Measurements from ENCODE around the gene CENPB.

Gene CENPB

GRCh38 chr20:3766422-3767109 is 20.0 kb downstream of the CENPB start:
- no peak for DNase-seq (ENCODE audit: low read depth)

- no peak for DNase-seq (ENCODE audit: low read depth)
Observed at GRCh38 chr20:3765171-3765882, 21.2 kb downstream of the CENPB start.

- no peak for DNase-seq (ENCODE audit: low read depth)
Observed at GRCh38 chr20:3764659-3765058, 21.9 kb downstream of the CENPB start.

DNA sequence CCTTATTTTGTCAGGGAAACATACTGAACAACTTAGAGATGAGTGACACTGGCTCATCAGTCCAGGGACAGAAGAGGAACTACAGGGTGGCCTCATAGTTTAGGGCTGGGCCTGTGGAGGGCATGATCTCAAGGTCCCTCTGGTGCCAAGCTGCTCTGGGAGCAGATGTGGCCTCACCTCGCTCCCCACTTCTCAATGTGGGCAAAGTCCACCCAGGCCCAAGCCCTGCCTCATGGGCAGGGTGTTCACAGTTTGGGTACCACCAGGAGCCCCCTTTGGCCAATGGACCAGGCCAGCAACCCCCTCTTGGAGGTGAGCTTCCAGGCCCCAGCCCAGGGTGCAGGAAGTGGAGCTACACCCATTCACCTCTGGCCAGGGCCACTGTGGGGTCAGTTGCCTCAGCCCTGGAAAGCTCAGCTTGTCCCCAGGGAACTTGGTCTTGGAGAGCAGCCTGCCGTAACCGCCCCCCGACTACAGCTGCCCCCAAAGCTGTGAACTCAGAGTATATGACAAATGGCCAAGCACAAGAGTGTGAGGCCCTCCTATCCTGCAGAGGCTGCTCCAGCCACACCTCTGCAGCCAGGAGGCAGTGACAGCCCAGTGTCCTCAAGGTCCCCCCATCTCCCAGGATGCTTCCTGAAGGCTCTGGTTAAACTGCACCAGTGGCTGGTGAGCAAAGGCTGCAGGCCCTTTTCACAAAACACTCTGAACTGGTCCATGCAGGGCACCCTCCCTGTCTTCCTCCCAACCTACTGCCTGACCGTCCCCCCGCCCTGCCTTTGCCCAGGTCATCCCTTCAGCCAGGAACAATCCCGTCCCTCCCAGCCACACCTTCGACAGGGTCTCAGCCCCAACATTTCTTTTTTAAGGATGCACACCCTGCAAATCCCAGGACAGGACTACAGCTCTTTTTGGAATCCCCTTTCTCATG is 22.6 kb downstream of the CENPB start:
- DNase-seq (ENCODE audit: low read depth), result no peak

DNA sequence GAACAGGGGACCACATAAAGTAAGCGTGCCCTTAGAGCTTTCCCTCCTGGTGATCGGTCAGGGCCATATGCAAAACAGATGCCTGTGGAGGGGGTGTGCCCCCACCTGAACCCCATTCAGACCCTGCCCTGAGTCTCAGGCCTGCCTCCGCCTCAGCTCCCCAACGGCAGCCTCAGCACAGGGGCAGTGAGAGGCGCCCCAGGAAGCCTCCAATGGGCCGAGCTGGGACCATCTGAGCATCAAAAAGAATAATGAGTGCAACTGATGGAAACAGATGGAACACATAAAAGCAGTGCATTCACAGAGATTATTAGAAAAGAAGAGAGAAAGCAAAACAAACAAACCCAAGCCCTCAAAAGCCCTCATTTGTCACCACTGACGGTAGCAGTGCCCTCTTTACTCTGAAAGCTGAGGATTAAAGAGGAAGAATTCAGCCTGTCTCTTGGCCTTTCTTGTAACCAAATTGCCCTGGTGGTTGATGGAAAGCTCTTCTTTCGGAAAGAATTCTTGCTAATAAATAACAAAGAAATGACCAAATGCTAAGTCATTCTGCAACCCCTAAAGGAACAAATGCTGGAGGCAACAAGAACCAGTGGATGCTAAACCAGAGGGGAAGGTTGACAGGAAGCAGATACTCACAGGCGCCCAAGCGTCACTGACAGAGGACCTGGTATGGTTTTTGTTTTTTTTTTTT is 25.7 kb downstream of the CENPB start:
- no peak for DNase-seq (ENCODE audit: low read depth)

DNA sequence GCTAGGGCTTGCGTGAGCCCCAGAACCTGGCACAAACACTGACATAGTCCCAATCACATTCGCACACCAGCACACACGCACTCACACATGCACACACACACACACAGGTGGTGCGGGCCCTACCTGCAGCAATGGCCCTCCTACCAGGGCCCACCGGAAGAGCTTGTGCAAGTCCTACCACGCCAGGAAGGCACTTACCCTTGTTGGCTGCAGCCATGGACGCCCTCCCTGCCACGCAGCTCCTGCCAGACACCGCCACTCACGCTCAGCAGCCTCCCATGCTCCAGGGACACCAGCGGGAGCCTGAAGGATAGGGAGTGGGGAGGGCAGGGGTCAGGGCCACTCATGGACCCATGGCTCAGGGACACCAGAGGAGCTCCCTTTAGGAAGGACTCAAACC is 26.7 kb downstream of the CENPB start:
- no peak for DNase-seq (ENCODE audit: low read depth)

- DNase-seq (ENCODE audit: low read depth), result no peak
Observed at GRCh38 chr20:3759316-3759823, 27.2 kb downstream of the CENPB start.

GRCh38 chr20:3758566-3758965 is 28.0 kb downstream of the CENPB start:
- DNase-seq (ENCODE audit: low read depth), result no peak

GRCh38 chr20:3757268-3757667 is 29.3 kb downstream of the CENPB start:
- DNase-seq (ENCODE audit: low read depth), result no peak

GRCh38 chr20:3755814-3756480 is 30.6 kb downstream of the CENPB start:
- no peak for DNase-seq (ENCODE audit: low read depth)

GRCh38 chr20:3755269-3755668 is 31.3 kb downstream of the CENPB start:
- no peak for DNase-seq (ENCODE audit: low read depth)

- no peak for DNase-seq (ENCODE audit: low read depth)
Observed at GRCh38 chr20:3754276-3754630, 32.3 kb downstream of the CENPB start.

DNA sequence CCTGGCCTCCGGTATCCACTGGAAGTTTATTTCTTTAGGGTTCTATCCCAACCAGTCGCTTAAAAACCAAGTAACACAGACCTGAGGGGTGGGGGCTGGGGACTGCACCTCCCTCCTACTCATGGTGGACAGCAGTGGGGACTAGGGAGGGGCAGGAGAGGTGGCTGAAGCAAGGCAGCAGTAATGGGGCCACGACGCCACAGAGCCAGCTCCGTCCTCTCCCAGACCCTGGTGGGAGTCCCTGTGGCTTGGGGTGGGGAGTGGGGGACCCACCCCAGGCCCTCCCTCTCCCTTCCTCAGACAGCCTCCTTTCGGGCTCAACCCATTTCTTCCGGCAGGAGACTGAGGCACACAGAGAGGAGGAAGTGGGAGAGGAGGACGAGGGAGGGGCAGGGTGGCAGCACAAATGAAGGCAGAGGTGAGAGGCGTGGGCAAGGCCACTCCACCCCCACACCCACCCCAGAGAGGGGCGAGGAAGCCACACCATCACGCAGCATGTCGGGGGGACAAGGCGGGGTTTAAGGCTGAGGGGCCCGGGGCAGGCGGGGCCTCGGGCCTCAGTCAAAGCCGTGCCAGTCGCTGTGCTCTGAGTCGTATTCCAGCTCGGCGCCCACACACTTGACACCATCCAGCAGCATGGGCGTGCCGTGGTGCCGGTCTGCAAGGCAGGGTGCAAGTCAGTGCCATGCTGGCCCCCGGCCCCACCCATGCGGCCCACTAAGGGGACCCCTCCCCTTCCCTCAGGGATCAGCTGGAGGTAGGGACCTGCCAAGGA is 32.9 kb downstream of the CENPB start:
- DNase-seq (ENCODE audit: low read depth), result no peak

DNA sequence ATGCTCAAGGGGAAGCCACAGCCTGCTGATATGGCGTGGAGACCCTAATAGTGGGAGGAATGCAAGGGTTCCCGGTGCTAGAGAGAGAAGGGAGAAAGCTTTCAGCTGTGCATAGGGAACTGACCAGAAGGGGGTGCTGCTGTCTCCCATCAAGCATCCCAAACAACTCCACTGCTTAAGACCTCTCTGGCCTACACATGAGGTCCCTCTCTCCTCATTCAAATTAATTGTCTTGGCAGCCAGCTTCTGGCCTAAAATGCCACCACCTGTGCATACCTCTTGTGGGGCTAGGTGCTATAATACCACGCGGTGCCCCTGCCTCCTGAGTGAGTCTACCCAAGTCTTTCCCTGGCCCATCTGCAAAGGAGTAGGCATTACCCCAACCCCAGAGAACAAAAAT is 33.4 kb downstream of the CENPB start:
- peak; percentile 48 for DNase-seq (ENCODE audit: low read depth)

DNA sequence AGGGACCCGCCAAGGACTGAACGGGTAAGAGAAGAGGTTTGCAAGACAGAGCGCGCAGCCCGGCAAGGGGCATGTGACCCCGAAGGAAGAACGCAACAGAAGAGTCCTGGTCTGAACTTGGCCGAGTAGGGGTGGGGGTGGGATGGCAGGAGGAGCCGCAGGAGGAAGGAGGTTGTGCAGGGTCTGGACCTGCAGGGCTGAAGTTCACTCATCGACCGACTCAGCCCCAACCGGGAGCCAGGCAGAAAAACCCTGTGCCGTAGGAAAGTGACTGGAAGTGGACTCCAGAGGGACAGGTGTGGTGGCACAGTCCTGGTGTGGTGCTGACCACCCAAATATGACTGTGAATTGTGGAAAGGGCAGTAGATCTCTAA is 34.2 kb downstream of the CENPB start:
- DNase-seq (ENCODE audit: low read depth), result no peak

DNA sequence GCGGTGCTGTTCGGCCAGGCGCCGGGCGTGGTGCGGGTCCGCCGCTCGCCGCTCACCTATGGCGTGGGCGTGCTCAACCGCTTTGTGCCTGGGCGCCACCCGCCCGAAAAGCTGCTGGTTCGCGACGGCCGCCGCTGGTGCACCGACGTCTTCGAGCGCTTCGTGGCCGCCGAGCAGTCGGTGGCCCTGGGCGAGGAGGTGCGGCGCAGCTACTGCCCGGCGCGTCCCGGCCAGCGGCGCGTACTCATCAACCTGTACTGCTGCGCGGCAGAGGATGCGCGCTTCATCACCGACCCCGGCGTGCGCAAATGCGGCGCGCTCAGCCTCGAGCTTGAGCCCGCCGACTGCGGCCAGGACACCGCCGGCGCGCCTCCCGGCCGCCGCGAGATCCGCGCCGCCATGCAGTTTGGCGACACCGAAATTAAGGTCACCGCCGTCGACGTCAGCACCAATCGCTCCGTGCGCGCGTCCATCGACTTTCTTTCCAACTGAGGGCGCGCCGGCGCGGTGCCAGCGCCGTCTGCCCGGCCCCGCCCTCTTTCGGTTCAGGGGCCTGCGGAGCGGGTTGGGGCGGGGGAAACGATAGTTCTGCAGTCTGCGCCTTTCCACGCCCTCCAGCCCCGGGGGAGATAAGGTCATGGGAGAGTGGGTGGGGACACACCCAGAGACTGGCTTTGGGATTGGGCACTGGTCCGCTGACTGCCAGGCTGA is 34.7 kb downstream of the CENPB start:
- no peak for DNase-seq (ENCODE audit: low read depth)

- no peak for DNase-seq (ENCODE audit: low read depth)
Observed at GRCh38 chr20:3751305-3751674, 35.2 kb downstream of the CENPB start.

GRCh38 chr20:3749689-3750531 is 36.6 kb downstream of the CENPB start:
- no peak for DNase-seq (ENCODE audit: low read depth)

- no peak for DNase-seq (ENCODE audit: low read depth)
Observed at GRCh38 chr20:3749087-3749688, 37.4 kb downstream of the CENPB start.
